ENCODE results near the gene STPG1. TPM values are rescaled to one million over a fixed set of nuclear protein-coding genes. Genes with fewer than 3 reads are reported as not detected.

STPG1 gene
- total RNA-seq, 1 experiment from 2014 or later = 5.7 TPM

- H3K27me3 ChIP-seq = no peaks in the 10 kb centered on the region
- DNase-seq = peak; percentile 81
- H3K36me3 ChIP-seq = peaks cover 8% of the 10 kb centered on the region
- H3K9me3 ChIP-seq = peaks cover 11% of the 10 kb centered on the region
- no peak overlapping the region for H3K4me3 ChIP-seq
These were observed 48.5 kb downstream of the STPG1 start for GRCh38 chr1:24364975-24365678.

DNA sequence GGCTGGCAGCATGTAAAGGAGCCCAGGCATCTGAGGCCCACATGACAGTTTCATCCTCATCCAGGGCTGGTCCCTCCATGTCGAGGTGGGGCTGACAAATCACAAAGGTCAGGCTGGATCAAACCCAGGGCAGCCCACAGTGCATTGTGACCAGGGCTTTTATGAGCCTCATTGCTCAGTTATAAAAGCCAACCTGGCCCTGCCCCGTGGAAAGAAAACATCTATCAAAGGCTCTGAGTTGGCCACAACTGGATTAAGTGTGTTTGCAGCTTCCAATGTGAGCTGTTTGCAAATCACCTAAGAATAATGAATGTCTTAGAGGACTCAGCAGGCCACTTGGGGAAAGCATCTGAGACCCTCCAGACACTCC, 49.0 kb downstream of the STPG1 start:
- Histone ChIP-seq H3K27me3 (no peaks in the 10 kb centered on the region), H3K9me3 (peaks cover 11% of the 10 kb centered on the region), H3K36me3 (peaks cover 8% of the 10 kb centered on the region), H3K4me3 (no peak overlapping the region)
- DNase-seq = peak; percentile 25

DNA sequence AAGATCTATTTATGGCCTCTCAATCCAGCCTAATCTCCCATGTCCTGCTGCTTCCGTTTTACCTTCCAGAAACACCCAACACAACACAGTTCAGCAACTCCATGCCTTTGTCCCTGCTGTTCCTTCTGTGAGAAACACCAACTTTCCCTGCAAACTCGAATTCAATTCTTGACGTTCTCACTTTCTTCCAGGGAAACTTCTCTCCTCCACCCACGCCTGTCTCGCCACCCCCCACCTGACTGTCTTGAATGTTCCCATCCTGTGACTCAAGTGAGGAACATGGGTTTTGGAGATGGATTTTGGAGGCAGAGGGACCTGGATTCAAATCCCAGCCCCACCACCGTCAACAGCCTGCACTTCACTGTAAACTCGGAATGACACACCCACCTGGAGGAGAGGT, 49.6 kb downstream of the STPG1 start:
- no peak overlapping the region for H3K4me3 ChIP-seq
- DNase-seq = no peak
- H3K27me3 ChIP-seq = no peaks in the 10 kb centered on the region
- peaks cover 11% of the 10 kb centered on the region for H3K9me3 ChIP-seq
- H3K36me3 ChIP-seq = peaks cover 8% of the 10 kb centered on the region

DNA sequence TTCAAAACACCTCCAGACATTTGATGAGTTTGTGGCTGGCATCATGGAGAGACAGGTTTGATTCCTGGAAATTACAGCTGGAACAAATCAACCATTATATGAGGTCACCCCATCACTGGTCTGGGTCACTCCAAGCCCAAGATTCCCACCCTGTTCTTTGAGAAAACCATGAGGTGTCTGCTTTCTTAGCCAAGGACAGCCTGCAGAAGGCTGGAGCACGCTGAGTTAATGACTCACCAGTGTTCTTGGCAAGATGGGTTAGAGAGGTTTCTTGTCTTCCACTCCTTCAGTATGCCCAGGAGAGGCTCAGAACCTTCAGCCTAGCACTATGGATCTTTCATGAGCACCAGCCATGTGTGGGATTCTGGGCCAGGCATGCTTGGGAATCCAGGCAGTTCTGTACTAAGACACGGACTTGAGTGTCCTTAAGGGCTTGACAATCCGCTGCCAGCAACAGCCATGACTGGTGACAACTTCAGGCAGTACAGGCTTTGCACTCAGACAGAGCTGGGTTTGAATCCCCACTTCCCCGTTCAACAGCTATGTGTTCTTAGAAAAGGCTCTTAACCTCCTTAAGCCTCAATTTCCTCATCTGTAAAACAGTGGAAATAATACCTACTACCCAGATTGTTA, 50.5 kb downstream of the STPG1 start:
- Histone ChIP-seq H3K27me3 (no peaks in the 10 kb centered on the region), H3K9me3 (peaks cover 11% of the 10 kb centered on the region), H3K4me3 (no peak overlapping the region), H3K36me3 (peaks cover 8% of the 10 kb centered on the region)
- peak; percentile 82 for DNase-seq

DNA sequence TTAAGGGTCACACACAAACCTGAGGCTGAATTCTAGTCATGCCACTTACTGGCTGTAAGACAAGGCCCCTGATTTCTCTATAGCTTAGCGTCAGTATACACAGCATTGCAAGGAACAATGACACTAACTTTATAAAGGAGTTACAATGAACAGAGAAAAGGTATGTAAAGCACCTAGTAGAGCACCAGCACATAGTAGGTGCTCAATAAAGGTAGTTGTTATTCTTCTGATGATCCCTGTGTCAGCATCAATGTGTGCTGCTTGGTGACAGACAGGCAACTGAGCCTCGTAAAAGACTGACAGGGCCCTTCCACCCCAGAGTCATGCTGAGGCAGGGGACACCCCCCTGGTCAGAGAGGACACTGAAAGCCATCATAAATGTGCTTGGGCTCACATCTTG, 51.2 kb downstream of the STPG1 start:
- peaks cover 11% of the 10 kb centered on the region for H3K9me3 ChIP-seq
- DNase-seq = no peak
- H3K4me3 ChIP-seq = no peak overlapping the region
- no peaks in the 10 kb centered on the region for H3K27me3 ChIP-seq
- H3K36me3 ChIP-seq = peaks cover 8% of the 10 kb centered on the region

GRCh38 chr1:24361811-24362210, 51.8 kb downstream of the STPG1 start:
- Histone ChIP-seq H3K36me3 (peaks cover 8% of the 10 kb centered on the region), H3K27me3 (no peaks in the 10 kb centered on the region), H3K9me3 (peaks cover 11% of the 10 kb centered on the region), H3K4me3 (no peak overlapping the region)
- no peak for DNase-seq

DNA sequence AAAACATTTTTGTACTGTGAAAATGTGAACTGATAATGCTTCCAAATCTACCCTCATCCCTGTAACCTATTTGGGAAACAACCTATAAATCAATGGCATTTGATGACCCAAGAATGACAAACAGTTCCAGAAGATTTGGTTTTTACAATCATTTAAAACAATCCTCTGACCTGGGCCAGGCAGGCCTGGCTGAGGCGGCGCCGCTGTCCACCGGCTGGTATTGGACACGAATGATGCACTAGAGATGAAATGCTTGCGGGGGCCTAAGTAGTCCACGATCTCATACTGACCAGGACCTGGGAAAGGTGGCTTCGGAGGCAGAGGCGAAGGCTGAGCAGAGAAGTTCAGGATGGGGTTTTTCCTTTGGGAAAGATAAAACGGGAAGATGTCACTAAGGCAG, 52.9 kb downstream of the STPG1 start:
- DNase-seq = no peak
- H3K4me3 ChIP-seq = no peak overlapping the region
- H3K36me3 ChIP-seq = peaks cover 8% of the 10 kb centered on the region
- H3K9me3 ChIP-seq = peaks cover 11% of the 10 kb centered on the region
- no peaks in the 10 kb centered on the region for H3K27me3 ChIP-seq

- Histone ChIP-seq H3K9me3 (no peaks in the 10 kb centered on the region), H3K27me3 (no peaks in the 10 kb centered on the region), H3K36me3 (no peaks in the 10 kb centered on the region; the same call in 1 of the 2 replicates), H3K4me3 (no peak overlapping the region)
- no peak for DNase-seq
These were observed 56.5 kb downstream of the STPG1 start for GRCh38 chr1:24357038-24357437.

DNA sequence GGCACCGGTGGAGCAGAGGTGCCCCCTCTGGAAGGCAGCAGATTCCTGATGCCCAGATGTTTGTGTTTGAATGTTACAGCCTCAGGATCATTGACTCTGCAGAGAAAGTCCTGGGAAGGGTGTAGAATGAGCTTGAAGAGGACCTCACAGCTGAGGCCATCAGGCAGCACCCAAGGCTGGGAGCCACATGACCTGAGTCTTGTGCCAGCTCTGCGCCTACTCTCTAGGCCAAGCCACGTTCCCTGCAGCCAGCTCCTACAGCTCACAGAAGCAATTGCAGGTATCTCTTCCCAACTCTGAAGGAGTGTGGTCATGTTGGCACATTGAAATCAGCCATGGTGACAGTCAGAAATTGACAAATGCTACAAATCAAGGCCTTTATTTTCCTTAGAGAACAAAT, 58.1 kb downstream of the STPG1 start:
- Histone ChIP-seq H3K27me3 (no peaks in the 10 kb centered on the region), H3K4me3 (no peak overlapping the region), H3K36me3 (no peaks in the 10 kb centered on the region; the same call in 1 of the 2 replicates), H3K9me3 (no peaks in the 10 kb centered on the region)
- no peak for DNase-seq

GRCh38 chr1:24353292-24353891, 60.2 kb downstream of the STPG1 start:
- DNase-seq = no peak
- no peaks in the 10 kb centered on the region for H3K9me3 ChIP-seq
- H3K36me3 ChIP-seq = no peaks in the 10 kb centered on the region; the same call in 1 of the 2 replicates
- H3K27me3 ChIP-seq = no peaks in the 10 kb centered on the region
- H3K4me3 ChIP-seq = no peak overlapping the region

DNA sequence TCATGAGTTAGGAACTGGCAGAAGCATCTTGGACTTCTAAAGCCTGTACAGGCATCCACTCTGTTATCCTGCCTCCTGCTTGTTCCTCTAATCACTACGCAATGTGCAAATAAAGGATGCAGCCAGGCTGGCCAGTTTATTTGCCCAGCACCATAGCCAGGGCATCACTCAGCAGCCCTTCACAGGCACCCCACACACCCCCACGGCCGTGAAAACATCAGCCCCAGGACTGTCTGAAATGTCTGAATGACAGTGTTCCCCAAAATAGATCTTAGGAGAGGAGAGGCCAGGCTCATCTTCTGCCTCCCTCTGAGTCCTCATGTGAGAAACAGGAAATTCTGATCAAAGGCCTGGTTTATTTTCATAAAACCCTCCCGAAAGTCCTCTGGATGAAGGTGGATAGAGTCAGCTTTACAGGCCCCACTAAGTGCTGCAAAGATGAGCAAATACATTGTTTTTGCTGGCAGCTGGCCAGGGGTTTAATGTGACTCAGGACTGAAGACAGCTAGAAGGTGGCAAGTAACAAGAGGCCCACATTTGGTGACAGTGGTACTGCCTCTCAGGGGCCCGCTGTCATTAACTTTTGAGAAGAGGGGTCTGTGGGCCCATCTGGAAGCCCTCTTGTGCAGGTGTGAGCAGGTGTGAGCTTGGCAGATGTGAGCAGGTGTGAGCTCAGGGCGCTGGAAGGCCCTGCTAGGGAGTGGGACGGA, 61.5 kb downstream of the STPG1 start:
- no peaks in the 10 kb centered on the region for H3K27me3 ChIP-seq
- no peak overlapping the region for H3K4me3 ChIP-seq
- peak; percentile 75 for DNase-seq
- H3K9me3 ChIP-seq = no peaks in the 10 kb centered on the region
- no peaks in the 10 kb centered on the region for H3K36me3 ChIP-seq

- DNase-seq = no peak
These were observed 62.3 kb downstream of the STPG1 start for GRCh38 chr1:24351247-24351646.

GRCh38 chr1:24349891-24350290, 63.7 kb downstream of the STPG1 start:
- Histone ChIP-seq H3K36me3 (no peaks in the 10 kb centered on the region), H3K4me3 (no peak overlapping the region), H3K9me3 (no peaks in the 10 kb centered on the region), H3K27me3 (no peaks in the 10 kb centered on the region)
- DNase-seq = peak; percentile 43

More at GRCh38 chr1:24351247-24351646, 62.3 kb downstream of the STPG1 start:
- no peaks in the 10 kb centered on the region for H3K9me3 ChIP-seq
- H3K36me3 ChIP-seq = no peaks in the 10 kb centered on the region
- no peaks in the 10 kb centered on the region for H3K27me3 ChIP-seq
- no peak overlapping the region for H3K4me3 ChIP-seq

GRCh38 chr1:24348196-24348595, 65.4 kb downstream of the STPG1 start:
- H3K9me3 ChIP-seq = no peaks in the 10 kb centered on the region
- no peak for DNase-seq
- no peaks in the 10 kb centered on the region for H3K27me3 ChIP-seq

DNA sequence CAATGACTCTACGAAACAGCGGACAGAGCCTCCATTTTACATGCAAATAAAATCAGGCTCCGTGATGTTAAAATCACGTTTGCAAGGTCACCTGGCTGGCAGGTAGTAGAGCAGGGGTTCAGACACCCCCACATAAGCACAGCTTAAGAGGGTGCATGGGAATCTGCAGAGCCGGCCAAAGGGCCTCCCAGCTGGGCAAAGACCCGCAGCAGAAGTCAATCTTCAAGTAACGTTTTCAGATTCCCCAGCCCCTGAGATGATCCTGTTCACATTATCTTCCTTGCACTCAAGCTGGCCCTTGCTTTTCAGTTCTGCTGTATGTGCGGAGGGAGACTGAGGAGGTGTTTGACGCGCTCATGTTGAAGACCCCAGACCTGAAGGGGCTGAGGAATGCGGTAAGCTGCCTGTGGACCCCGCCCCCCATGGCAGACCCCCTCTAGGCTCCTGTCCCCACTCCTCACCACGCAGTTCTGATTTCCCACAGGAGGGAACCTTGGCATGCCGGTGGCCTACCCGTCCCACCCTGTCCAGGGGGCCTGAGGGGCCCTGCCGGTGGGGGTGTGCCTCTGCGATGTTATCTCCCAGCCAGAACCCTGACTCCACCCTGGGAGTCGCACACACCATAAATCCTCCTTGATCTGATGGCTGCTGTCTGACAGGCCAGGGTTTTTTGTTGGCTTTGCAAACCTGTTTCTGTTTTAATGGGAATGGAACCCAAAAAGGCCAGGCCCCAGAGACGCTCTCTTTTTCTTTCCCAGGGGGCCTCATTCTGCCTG, 66.2 kb downstream of the STPG1 start:
- Histone ChIP-seq H3K27me3 (no peaks in the 10 kb centered on the region), H3K9me3 (no peaks in the 10 kb centered on the region), H3K36me3 (no peaks in the 10 kb centered on the region), H3K4me3 (no peak overlapping the region)
- no peak for DNase-seq

More at GRCh38 chr1:24348196-24348595, 65.4 kb downstream of the STPG1 start:
- Histone ChIP-seq H3K4me3 (no peak overlapping the region), H3K36me3 (no peaks in the 10 kb centered on the region)

DNA sequence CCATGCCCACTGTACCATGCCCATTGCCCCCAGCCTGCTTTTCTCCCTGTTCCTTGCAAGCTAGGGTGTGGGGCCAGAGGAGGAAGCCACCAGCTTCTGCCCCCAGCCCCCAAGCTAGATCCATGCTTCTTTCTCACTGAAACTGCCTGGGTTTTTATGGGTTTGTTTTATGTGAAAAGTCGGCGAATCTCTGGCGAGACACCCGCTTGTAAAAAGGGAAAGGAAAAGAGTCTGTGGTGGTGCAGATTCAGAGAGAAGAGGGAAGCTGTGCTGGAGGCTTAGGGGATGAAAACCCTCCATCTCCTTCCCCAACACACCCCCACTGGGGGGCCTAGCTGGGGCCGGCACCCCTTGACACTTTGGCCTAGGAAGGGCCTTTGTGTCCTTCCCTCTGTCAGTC, 68.2 kb downstream of the STPG1 start:
- no peaks in the 10 kb centered on the region for H3K27me3 ChIP-seq
- H3K9me3 ChIP-seq = no peaks in the 10 kb centered on the region
- no peaks in the 10 kb centered on the region for H3K36me3 ChIP-seq
- DNase-seq = no peak
- H3K4me3 ChIP-seq = no peak overlapping the region

Data from MG63 (cell line).